H1 (cell line): ENCODE measurements around the gene TPO. TPM values are rescaled to one million over a fixed set of nuclear protein-coding genes. Genes with fewer than 3 reads are reported as not detected.

Source experiments
- CTCF ChIA-PET: fragments of 300-600 bp; sonication (Branson Sonifier 250); formaldehyde crosslinking; loops from one replicate; lab custom pipeline; 2021; ENCODE audit not compliant: partially characterized antibody; lab: Charles Lee
- POLR2A ChIA-PET: fragments of 300-600 bp; sonication (Branson Sonifier 250); formaldehyde crosslinking; loops from one replicate; lab custom pipeline; 2021; ENCODE audit warnings: inconsistent platforms; ENCODE audit not compliant: partially characterized antibody; lab: Charles Lee
- DNase-seq, 2 experiments: peaks; one replicate each; pipeline versions ENCODE4 v3.0.0 to v3.0.0-alpha.2; 2010 to 2022; ENCODE audit warnings: low spot score in 2 of 2, low read depth in 1 of 2, mixed read lengths in 1 of 2
- FAIRE-seq: peaks from 2 replicates; lab custom pipeline; 2011; peaks lifted over from hg19 to GRCh38; lab: Jason Lieb, UNC
- H2AFZ ChIP-seq: 2 replicates; pipeline ENCODE4 v1.8.1; 2012; ENCODE audit warnings: low read length, inconsistent platforms
- H2AK5ac ChIP-seq: 2 replicates; pipeline ENCODE4 v1.6.1; 2013; ENCODE audit warnings: low read depth, low read length
- H2BK120ac ChIP-seq: replicated peaks from 2 replicates; pipeline ENCODE3; 2013; ENCODE audit warnings: low read depth, low read length, inconsistent platforms
- H2BK12ac ChIP-seq: 2 replicates; pipeline ENCODE4 v1.6.1; 2013; ENCODE audit warnings: low read depth, low read length
- H2BK15ac ChIP-seq: 2 replicates; pipeline ENCODE4 v1.6.1; 2013; ENCODE audit warnings: low read length
- H2BK20ac ChIP-seq: 2 replicates; pipeline ENCODE4 v1.6.1; 2013; ENCODE audit warnings: low read length
- H2BK5ac ChIP-seq: 2 replicates; pipeline ENCODE4 v1.6.1; 2013; ENCODE audit warnings: low read depth, low read length
- H3K14ac ChIP-seq: 2 replicates; pipeline ENCODE4 v1.6.1; 2013; ENCODE audit warnings: inconsistent platforms; ENCODE audit not compliant: insufficient read length
- H3K18ac ChIP-seq: 2 replicates; pipeline ENCODE4 v1.6.1; 2013; ENCODE audit warnings: low read length; ENCODE audit errors: extremely low read depth
- H3K23ac ChIP-seq: 2 replicates; pipeline ENCODE4 v1.6.1; 2013; ENCODE audit warnings: inconsistent platforms; ENCODE audit not compliant: insufficient read length
- H3K23me2 ChIP-seq: 2 replicates; pipeline ENCODE4 v1.6.1; 2013; ENCODE audit warnings: low read depth, low read length
- H3K27ac ChIP-seq: 2 replicates; pipeline ENCODE4 v1.6.1; 2011; ENCODE audit warnings: low read depth, low read length, inconsistent platforms
- H3K27me3 ChIP-seq, 4 experiments: replicated peaks in 1 of 4; 1 replicate in 1 of 4; 2 replicates in 3 of 4; pipeline versions ENCODE4 v1.6.1 to v1.8.1; 2011 to 2013; ENCODE audit warnings: low read length in 3 of 4, mild to moderate bottlenecking in 3 of 4, inconsistent platforms in 2 of 4, mixed read lengths in 2 of 4, moderate library complexity in 1 of 4; ENCODE audit not compliant: control insufficient read depth in 3 of 4, insufficient read depth in 3 of 4; ENCODE audit errors: extremely low read depth in 1 of 4
- H3K36me3 ChIP-seq, 4 experiments: 2 replicates each; pipeline versions ENCODE4 v1.6.1 to v1.8.1; 2011 to 2013; ENCODE audit warnings: mild to moderate bottlenecking in 4 of 4, low read length in 3 of 4, moderate library complexity in 2 of 4, control low read depth in 1 of 4, inconsistent platforms in 1 of 4; ENCODE audit not compliant: insufficient read depth in 4 of 4, control insufficient read depth in 2 of 4
- H3K4ac ChIP-seq: replicated peaks from 2 replicates; pipeline ENCODE3; 2013; ENCODE audit warnings: low read length, low read depth, mixed read lengths, inconsistent platforms; ENCODE audit not compliant: insufficient read length
- H3K4me1 ChIP-seq, 4 experiments: replicated peaks in 1 of 4; 1 replicate in 1 of 4; 2 replicates in 3 of 4; pipeline versions ENCODE4 v1.6.1 to v1.8.1; 2011 to 2013; ENCODE audit warnings: low read length in 3 of 4, inconsistent platforms in 2 of 4, mixed read lengths in 1 of 4; ENCODE audit not compliant: insufficient read depth in 4 of 4, control insufficient read depth in 3 of 4
- H3K4me2 ChIP-seq, 2 experiments: 2 replicates each; pipeline versions ENCODE4 v1.6.1 to v1.8.1; 2011 to 2013; ENCODE audit warnings: low read depth in 2 of 2, low read length in 2 of 2, control low read depth in 1 of 2, inconsistent platforms in 1 of 2, mild to moderate bottlenecking in 1 of 2; ENCODE audit not compliant: insufficient read depth in 1 of 2
- H3K4me3 ChIP-seq, 4 experiments: fragments of 200-600, 300-600 bp in 1 of 4; sonication (generic), shearing (Covaris generic), sonication (Bioruptor Twin) in 1 of 4; 2 replicates each; pipeline versions ENCODE4 v1.5.1 to v1.8.1; 2011 to 2016; ENCODE audit warnings: low read length in 4 of 4, low read depth in 3 of 4, control low read depth in 2 of 4, inconsistent platforms in 2 of 4, mild to moderate bottlenecking in 2 of 4, mixed read lengths in 1 of 4, moderate library complexity in 1 of 4; ENCODE audit not compliant: insufficient read depth in 2 of 4; ENCODE audit errors: extremely low read depth in 1 of 4
- H3K56ac ChIP-seq: replicated peaks from 2 replicates; pipeline ENCODE3; 2013; ENCODE audit warnings: low read depth, mild to moderate bottlenecking, mixed read lengths, low read length, inconsistent platforms; ENCODE audit not compliant: insufficient read length
- H3K79me1 ChIP-seq: 2 replicates; pipeline ENCODE4 v1.6.1; 2013; ENCODE audit warnings: low read depth, low read length, control low read depth
- H3K79me2 ChIP-seq, 2 experiments: 2 replicates each; pipeline versions ENCODE4 v1.6.1 to v1.8.1; 2012 to 2013; ENCODE audit warnings: low read length in 2 of 2, mild to moderate bottlenecking in 2 of 2, inconsistent platforms in 1 of 2; ENCODE audit not compliant: insufficient read depth in 2 of 2, control insufficient read depth in 1 of 2
- H3K9ac ChIP-seq, 4 experiments: replicated peaks in 1 of 4; 1 replicate in 1 of 4; 2 replicates in 3 of 4; pipeline versions ENCODE4 v1.6.1 to v1.8.1; 2011 to 2013; ENCODE audit warnings: low read depth in 3 of 4, low read length in 3 of 4, control low read depth in 2 of 4, mild to moderate bottlenecking in 2 of 4, moderate library complexity in 2 of 4, inconsistent platforms in 1 of 4; ENCODE audit errors: extremely low read depth in 1 of 4
- H3K9me3 ChIP-seq, 2 experiments: 2 replicates each; pipeline versions ENCODE4 v1.6.1 to v1.8.1; 2012 to 2013; ENCODE audit warnings: mild to moderate bottlenecking in 2 of 2, moderate library complexity in 2 of 2, control low read depth in 1 of 2, inconsistent platforms in 1 of 2, low read depth in 1 of 2, low read length in 1 of 2, mixed read lengths in 1 of 2; ENCODE audit not compliant: insufficient read depth in 2 of 2
- H4K20me1 ChIP-seq, 2 experiments: replicated peaks in 1 of 2; 2 replicates each; pipeline versions ENCODE3 to v1.8.1; 2011 to 2013; ENCODE audit warnings: inconsistent platforms in 2 of 2, low read length in 2 of 2, mild to moderate bottlenecking in 1 of 2; ENCODE audit not compliant: insufficient read depth in 2 of 2, control insufficient read depth in 1 of 2
- H4K5ac ChIP-seq: 2 replicates; pipeline ENCODE4 v1.6.1; 2013; ENCODE audit warnings: low read length, low read depth, mixed read lengths, inconsistent platforms; ENCODE audit not compliant: insufficient read length
- H4K8ac ChIP-seq: 2 replicates; pipeline ENCODE4 v1.8.0; 2013; ENCODE audit warnings: mild to moderate bottlenecking, moderate library complexity, low read length, inconsistent platforms; ENCODE audit not compliant: insufficient read depth; ENCODE audit errors: extremely low read depth
- H4K91ac ChIP-seq: replicated peaks from 2 replicates; pipeline ENCODE3; 2013; ENCODE audit warnings: low read length, mixed read lengths, inconsistent platforms; ENCODE audit not compliant: insufficient read length
- ASH2L ChIP-seq: fragments of 200-600, 300-600 bp; sonication (generic); IDR thresholded peaks from one replicate; pipeline ENCODE4 v1.7.1; 2017; ENCODE audit warnings: low read length
- ATF3 ChIP-seq: IDR thresholded peaks from 2 replicates; pipeline ENCODE4 v1.6.1; 2011; ENCODE audit warnings: low read depth, mild to moderate bottlenecking, low read length; ENCODE audit not compliant: insufficient read depth
- BACH1 ChIP-seq: IDR thresholded peaks from 2 replicates; pipeline ENCODE4 v1.6.1; 2012; ENCODE audit warnings: low read length, improper control_type of control experiment
- CBX8 ChIP-seq: fragments of 300-800, 300-1000 bp; sonication (generic); IDR thresholded peaks from 2 replicates; pipeline ENCODE4 v1.7.1; 2016; ENCODE audit warnings: low read depth, low read length, borderline replicate concordance
- CREB1 ChIP-seq: IDR thresholded peaks from 2 replicates; pipeline ENCODE4 v1.6.1; 2012; ENCODE audit warnings: inconsistent platforms
- CTBP2 ChIP-seq: IDR thresholded peaks from 2 replicates; pipeline ENCODE4 v1.7.0; 2011; ENCODE audit warnings: borderline replicate concordance, mild to moderate bottlenecking, moderate library complexity, mixed read lengths, low read length; ENCODE audit not compliant: insufficient read depth, insufficient read length
- GABPA ChIP-seq: IDR thresholded peaks from 2 replicates; pipeline ENCODE4 v1.6.1; 2011; ENCODE audit warnings: mild to moderate bottlenecking, low read length, moderate library complexity, borderline replicate concordance; ENCODE audit not compliant: insufficient read depth
- POLR2A ChIP-seq, 2 experiments: IDR thresholded peaks; 1 replicate in 1 of 2; 2 replicates in 1 of 2; pipeline ENCODE4 v1.6.1; 2011; ENCODE audit warnings: low read depth in 2 of 2, low read length in 2 of 2, mild to moderate bottlenecking in 2 of 2; ENCODE audit errors: control extremely low read depth in 1 of 2
- RBBP5 ChIP-seq: IDR thresholded peaks from 2 replicates; pipeline ENCODE4 v1.7.1; 2012; ENCODE audit warnings: low read depth, mild to moderate bottlenecking, inconsistent platforms, low read length, moderate library complexity, borderline replicate concordance
- RNF2 ChIP-seq: fragments of 200-900, 300-1000 bp; sonication (generic); IDR thresholded peaks from 2 replicates; pipeline ENCODE4 v1.7.1; 2016; ENCODE audit warnings: borderline replicate concordance, low read depth, mild to moderate bottlenecking, antibody characterized with exemption, low read length; ENCODE audit not compliant: poor library complexity, severe bottlenecking; ENCODE audit errors: missing control alignments
- RXRA ChIP-seq: IDR thresholded peaks from 2 replicates; pipeline ENCODE4 v1.6.1; 2011; ENCODE audit warnings: low read depth, mild to moderate bottlenecking, low read length, moderate library complexity; ENCODE audit not compliant: insufficient read depth
- USF2 ChIP-seq: IDR thresholded peaks from 2 replicates; pipeline ENCODE4 v1.6.1; 2011; ENCODE audit warnings: low read length, improper control_type of control experiment
- ZNF274 ChIP-seq: IDR thresholded peaks from 2 replicates; pipeline ENCODE4 v1.7.0; 2012; ENCODE audit warnings: low read length, borderline replicate concordance; ENCODE audit errors: extremely low read depth
- WGBS, 2 experiments: shearing (Covaris generic) in 1 of 2; methylation state at CpG; one replicate each; pipeline versions ENCODE4 v1.1.6 to v1.1.7; 2013 to 2015; ENCODE audit warnings: low lambda C conversion rate in 2 of 2, mixed read lengths in 2 of 2, inconsistent platforms in 1 of 2, low coverage in 1 of 2, missing lambda C conversion rate in 1 of 2; ENCODE audit not compliant: insufficient replicate concordance in 2 of 2, insufficient coverage in 1 of 2, insufficient read length in 1 of 2; ENCODE audit errors: extremely low coverage in 1 of 2, missing lambda C conversion rate in 1 of 2; 5-methylcytosine and 5-hydroxymethylcytosine counted together
- polyA plus RNA-seq, 7 experiments: library from polyadenylated mRNA; depleted of rRNA in 3 of 7; stranded (reverse) in 5 of 7; unstranded in 2 of 7; fragments of >200 nt in 5 of 7; fragments of 200-250 nt in 2 of 7; gene quantifications; 1 replicate in 5 of 7; 2 replicates in 1 of 7; 4 replicates in 1 of 7; pipeline versions ENCODE4 v1.2.1 to v1.2.3, GENCODE V29; 2011 to 2013; ENCODE audit warnings: missing spikeins in 2 of 7, mixed read lengths in 2 of 7
- total RNA-seq: library from RNA; stranded (reverse); fragmentation: NEBNext Ultra II Directional; extraction: Animal tissue kit (Norgen Biotek cat#: 25700); gene quantifications from 2 replicates; pipeline ENCODE4 v1.2.1, GENCODE V29; 2021

The TPO gene
- total and polyA plus RNA-seq, 2 of the 8 experiments (the other 6 are each of a cell fraction or from before 2014, with no cell fraction given), result not detected

- Histone ChIP-seq H3K18ac (no peak overlapping the region), H3K4ac (no peak overlapping the region), H3K79me2 (no peaks in the 10 kb centered on the region), H4K91ac (no peak overlapping the region), H4K5ac (no peak overlapping the region), H2AFZ (no peak overlapping the region), H2AK5ac (no peak overlapping the region), H2BK15ac (no peak overlapping the region), H4K8ac (no peak overlapping the region), H2BK20ac (no peak overlapping the region), H4K20me1 (no peaks in the 10 kb centered on the region), H3K9me3 (no peaks in the 10 kb centered on the region), H3K27me3 (no peaks in the 10 kb centered on the region), H3K4me1 (no peaks in the 10 kb centered on the region), H3K14ac (no peak overlapping the region), H3K23me2 (no peaks in the 10 kb centered on the region), H2BK5ac (no peak overlapping the region), H3K23ac (no peak overlapping the region), H3K27ac (no peak overlapping the region), H2BK12ac (no peak overlapping the region), H3K56ac (no peak overlapping the region), H3K79me1 (no peaks in the 10 kb centered on the region), H3K36me3 (no peaks in the 10 kb centered on the region), H3K4me3 (no peak overlapping the region), H2BK120ac (no peak overlapping the region), H3K9ac (no peak overlapping the region), H3K4me2 (no peak overlapping the region)
- FAIRE-seq (no peak), DNase-seq (no peak)
- ChIA-PET CTCF (interaction anchor here (0.9 kb wide), 1 partner anchor 8 kb away, joined by 5 read pairs; no protein-coding TSS in a partner anchor), POLR2A (interaction anchor here (0.6 kb wide), 1 partner anchor 1256 kb away, joined by 3 read pairs; no protein-coding TSS in a partner anchor)
- WGBS, 2 experiments, result 95% methylated on average over 12 of the region's 12 CpGs; no CpG with 5 or more reads in 1 of the 2 experiments
- TF ChIP-seq GABPA, result no peak
- no peak for TF ChIP-seq USF2
- no peak for TF ChIP-seq ASH2L
- no peak for TF ChIP-seq CTBP2
- no peak for TF ChIP-seq BACH1
- no peak for TF ChIP-seq POLR2A (IDR thresholded peaks at IDR 0.05; ENCODE audit: control extremely low read depth in 1 of 2, low read depth in 2 of 2, low read length in 2 of 2)
- no peak for TF ChIP-seq ATF3
- no peak for TF ChIP-seq CBX8
- no peak for TF ChIP-seq RBBP5
- no peak for TF ChIP-seq RNF2
- no peak for TF ChIP-seq ZNF274
- TF ChIP-seq RXRA, result no peak
- no peak for TF ChIP-seq CREB1
These were observed 81.0 kb downstream of the TPO start for GRCh38 chr2:1494257-1494656.
